HG02840 (cell line): Measurements from ENCODE around the gene CDC37.
"Not testable (repeated sequence)": the region's sequence is repeated elsewhere in the genome, so short reads cannot be mapped to it uniquely, and the experiment has no call there.

Experiments
- ATAC-seq: cut with Tn5 transposase; IDR thresholded peaks from one replicate; pipeline ENCODE4 v1.9.1; 2021; ENCODE audit warnings: mild to moderate bottlenecking, moderate library complexity, moderate number of reproducible peaks; ENCODE audit not compliant: unreplicated experiment, low FRiP score

Gene CDC37

GRCh38 chr19:10398819-10399218 is 4.5 kb downstream of the CDC37 start:
- no peak for ATAC-seq

- ATAC-seq, result no peak
Observed at GRCh38 chr19:10395917-10396316, 7.4 kb downstream of the CDC37 start.

- ATAC-seq, result no peak
Observed at GRCh38 chr19:10395436-10395835, 7.9 kb downstream of the CDC37 start.

GRCh38 chr19:10395003-10395402 is 8.3 kb downstream of the CDC37 start:
- ATAC-seq, result no peak

- ATAC-seq, result no peak
Observed at GRCh38 chr19:10393137-10393536, 10.2 kb downstream of the CDC37 start.

GRCh38 chr19:10392120-10392519 is 11.2 kb downstream of the CDC37 start:
- no peak for ATAC-seq

GRCh38 chr19:10390652-10391286 is 12.6 kb downstream of the CDC37 start:
- ATAC-seq, result no peak

GRCh38 chr19:10389863-10390262 is 13.5 kb downstream of the CDC37 start:
- no peak for ATAC-seq

- ATAC-seq, result no peak
Observed at GRCh38 chr19:10388957-10389356, 14.4 kb downstream of the CDC37 start.

GRCh38 chr19:10384580-10384979 is 18.8 kb downstream of the CDC37 start:
- ATAC-seq, result no peak

- ATAC-seq, result not testable (repeated sequence)
Observed at GRCh38 chr19:10383223-10383499, 20.2 kb downstream of the CDC37 start.

GRCh38 chr19:10380313-10381102 is 22.8 kb downstream of the CDC37 start, which contains the start of gene TYK2:
Gene TYK2 (minus strand): TSS chr19:10380572. CDS start chr19:10378406, 2,166 bp downstream.
- peak; percentile 92 for ATAC-seq

- no peak for ATAC-seq
Observed at GRCh38 chr19:10379880-10380312, 23.4 kb downstream of the CDC37 start.

GRCh38 chr19:10378124-10378523 is 25.2 kb downstream of the CDC37 start:
- no peak for ATAC-seq

GRCh38 chr19:10377140-10377640 is 26.2 kb downstream of the CDC37 start:
- ATAC-seq, result not testable (repeated sequence)

GRCh38 chr19:10374931-10375330 is 28.4 kb downstream of the CDC37 start:
- no peak for ATAC-seq

- ATAC-seq, result no peak
Observed at GRCh38 chr19:10372690-10373089, 30.7 kb downstream of the CDC37 start.

- ATAC-seq, result no peak
Observed at GRCh38 chr19:10368101-10368803, 35.1 kb downstream of the CDC37 start.

GRCh38 chr19:10366950-10367512 is 36.3 kb downstream of the CDC37 start:
- not testable (repeated sequence) for ATAC-seq

GRCh38 chr19:10365518-10365917 is 37.8 kb downstream of the CDC37 start:
- ATAC-seq, result no peak

GRCh38 chr19:10364644-10365043 is 38.7 kb downstream of the CDC37 start:
- ATAC-seq, result no peak
